BLaER1 treated with 17β-estradiol and CSF1 and Interleukin-3, amounts not matched to agents 10 nM and 100 nM (cell line): ENCODE results near the gene CCR5.

ENCODE experiments used
- H3K27ac ChIP-seq, 11 experiments: shearing (Covaris generic); formaldehyde crosslinking; 2 replicates each; pipeline ENCODE4 v1.8.1; 2022
- H3K27me3 ChIP-seq, 11 experiments: shearing (Covaris generic); formaldehyde crosslinking; 2 replicates each; pipeline ENCODE4 v1.8.1; 2022
- H3K36me3 ChIP-seq, 11 experiments: shearing (Covaris generic); formaldehyde crosslinking; 2 replicates each; pipeline ENCODE4 v1.8.1; 2022
- H3K4me1 ChIP-seq, 10 experiments: shearing (Covaris generic); formaldehyde crosslinking; 2 replicates each; pipeline ENCODE4 v1.8.1; 2022
- H3K4me2 ChIP-seq, 11 experiments: shearing (Covaris generic); formaldehyde crosslinking; 2 replicates each; pipeline ENCODE4 v1.8.1; 2022
- H3K4me3 ChIP-seq, 10 experiments: shearing (Covaris generic); formaldehyde crosslinking; 2 replicates each; pipeline ENCODE4 v1.8.1; 2022
- H3K9ac ChIP-seq, 11 experiments: shearing (Covaris generic); formaldehyde crosslinking; 2 replicates each; pipeline ENCODE4 v1.8.1; 2022
- H3K9me3 ChIP-seq, 11 experiments: shearing (Covaris generic); formaldehyde crosslinking; replicated peaks in 1 of 11; 2 replicates each; pipeline ENCODE4 v1.8.1; 2022
- H4K20me1 ChIP-seq, 11 experiments: shearing (Covaris generic); formaldehyde crosslinking; 2 replicates each; pipeline ENCODE4 v1.8.1; 2022
- Cebpa-rat ChIP-seq, 11 experiments: shearing (Covaris generic); IDR thresholded peaks; 2 replicates each; pipeline ENCODE4 v1.8.1; 2022

The CCR5 gene

DNA sequence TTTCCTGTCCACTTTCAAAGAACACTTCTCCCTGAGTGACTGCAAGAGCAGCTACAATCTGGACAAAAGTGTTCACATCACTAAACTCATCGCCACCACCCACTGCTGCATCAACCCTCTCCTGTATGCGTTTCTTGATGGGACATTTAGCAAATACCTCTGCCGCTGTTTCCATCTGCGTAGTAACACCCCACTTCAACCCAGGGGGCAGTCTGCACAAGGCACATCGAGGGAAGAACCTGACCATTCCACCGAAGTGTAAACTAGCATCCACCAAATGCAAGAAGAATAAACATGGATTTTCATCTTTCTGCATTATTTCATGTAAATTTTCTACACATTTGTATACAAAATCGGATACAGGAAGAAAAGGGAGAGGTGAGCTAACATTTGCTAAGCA is 38.1 kb downstream of the CCR5 start:
- H3K4me1 ChIP-seq, result peaks cover 46 to 95% (median 54%) of the 10 kb centered on the region in 10 experiments

DNA sequence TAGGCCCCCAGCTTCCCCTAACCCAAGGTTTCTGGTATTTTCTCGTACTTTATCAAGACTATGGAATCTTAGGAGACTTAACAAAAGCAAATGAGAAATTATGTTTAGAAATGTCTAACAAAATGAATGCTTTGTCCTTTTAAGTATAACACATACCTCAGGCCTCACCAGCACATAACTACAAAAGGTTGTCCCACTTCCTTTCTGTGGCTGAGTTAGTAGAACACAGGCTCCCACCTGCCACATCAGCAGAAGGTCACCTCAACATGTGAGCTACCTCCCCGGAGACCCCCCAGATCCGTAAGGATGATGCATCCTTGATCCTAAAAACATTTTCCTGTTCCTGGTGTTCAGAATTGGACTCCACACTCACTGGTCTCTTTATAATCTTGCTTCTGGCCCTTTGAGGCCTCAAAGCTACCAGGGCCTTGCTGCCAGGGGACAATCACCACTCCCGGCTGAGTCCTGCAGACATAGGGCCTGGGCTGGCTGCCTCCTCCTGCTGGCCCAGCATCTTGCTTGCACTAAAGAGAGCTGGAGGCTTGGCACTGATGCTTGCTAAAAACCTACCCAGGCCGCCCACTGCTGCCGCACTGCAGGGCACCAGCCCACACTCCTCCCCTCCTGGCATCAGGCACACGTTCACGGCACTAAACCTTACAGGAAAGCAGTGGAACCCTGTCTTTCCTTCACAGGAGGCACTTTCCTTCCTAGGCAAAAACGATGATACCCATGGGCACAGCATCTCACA is 39.2 kb downstream of the CCR5 start:
- no peaks in the 10 kb centered on the region for H3K27me3 ChIP-seq
- peak overlapping the region in 3 of 11 experiments; percentile 8 to 89 (median 88); a peak in 4 of 22 replicates for H3K4me2 ChIP-seq
- no peak for TF ChIP-seq Cebpa-rat (IDR thresholded peaks at IDR 0.05)

More for the DNA sequence above, 38.1 kb downstream of the CCR5 start:
- TF ChIP-seq Cebpa-rat (IDR thresholded peaks at IDR 0.05), result no peak
- Histone ChIP-seq H3K9ac (peak overlapping the region in 2 of 11 experiments; percentile 30 to 75; a peak in 1 of 22 replicates), H3K4me3 (peak overlapping the region in 2 of 10 experiments; percentile 46 to 55; a peak in 2 of 20 replicates), H3K27me3 (no peaks in the 10 kb centered on the region), H4K20me1 (no peaks in the 10 kb centered on the region), H3K27ac (no peak overlapping the region), H3K9me3 (peaks cover 0 to under 1% (median 0%) of the 10 kb centered on the region in 11 experiments; a peak in 1 of 22 replicates), H3K36me3 (peaks cover 0 to 17% (median 0%) of the 10 kb centered on the region in 11 experiments; a peak in 3 of 22 replicates), H3K4me2 (peak overlapping the region in 3 of 11 experiments; percentile 88 to 89 (median 88); a peak in 6 of 22 replicates)

DNA sequence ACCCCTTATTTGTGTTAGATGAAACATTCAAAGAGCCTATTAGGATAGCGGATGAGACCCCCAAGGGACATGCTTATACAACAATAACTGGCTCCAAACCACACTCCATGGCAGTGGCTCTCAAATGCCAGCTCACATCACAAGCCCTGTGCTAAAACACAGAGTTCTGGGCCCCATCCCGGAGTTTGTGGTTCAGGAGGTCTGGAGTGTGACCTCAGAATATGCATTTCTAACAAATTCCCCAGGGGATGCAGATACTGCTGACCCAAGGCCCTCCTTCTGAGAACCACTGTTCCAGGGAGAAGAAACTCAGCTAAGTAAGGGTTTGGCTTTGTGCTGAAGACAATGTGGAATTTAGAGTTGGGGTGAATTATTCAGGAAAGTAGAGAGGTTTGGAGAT is 39.9 kb downstream of the CCR5 start:
- 0 out of 22 replicates have a peak overlapping the region, but pooled peaks of 1 of the 11 experiments have one; percentile 31 for H3K9ac ChIP-seq
- no peak overlapping the region for H3K4me3 ChIP-seq
- H3K36me3 ChIP-seq, result peaks cover 0 to 17% (median 0%) of the 10 kb centered on the region in 11 experiments; a peak in 3 of 22 replicates
- no peak for TF ChIP-seq Cebpa-rat (IDR thresholded peaks at IDR 0.05)
- H3K27me3 ChIP-seq, result no peaks in the 10 kb centered on the region
- peaks cover 43 to 85% (median 50%) of the 10 kb centered on the region in 10 experiments for H3K4me1 ChIP-seq
- no peak overlapping the region for H3K27ac ChIP-seq
- no peaks in the 10 kb centered on the region for H4K20me1 ChIP-seq
- H3K4me2 ChIP-seq, result peak overlapping the region in 3 of 11 experiments; percentile 12 to 89 (median 88); a peak in 5 of 22 replicates
- no peaks in the 10 kb centered on the region for H3K9me3 ChIP-seq

More for the DNA sequence above, 39.2 kb downstream of the CCR5 start:
- Histone ChIP-seq H3K27ac (no peak overlapping the region), H3K36me3 (peaks cover 0 to 17% (median 0%) of the 10 kb centered on the region in 11 experiments; a peak in 3 of 22 replicates), H3K4me1 (peaks cover 50 to 90% (median 56%) of the 10 kb centered on the region in 10 experiments), H4K20me1 (no peaks in the 10 kb centered on the region), H3K9me3 (no peaks in the 10 kb centered on the region), H3K4me3 (peak overlapping the region in 1 of 10 experiments; percentile 15; a peak in 1 of 20 replicates), H3K9ac (peak overlapping the region in 1 of 11 experiments; percentile 30; a peak in 1 of 22 replicates)

DNA sequence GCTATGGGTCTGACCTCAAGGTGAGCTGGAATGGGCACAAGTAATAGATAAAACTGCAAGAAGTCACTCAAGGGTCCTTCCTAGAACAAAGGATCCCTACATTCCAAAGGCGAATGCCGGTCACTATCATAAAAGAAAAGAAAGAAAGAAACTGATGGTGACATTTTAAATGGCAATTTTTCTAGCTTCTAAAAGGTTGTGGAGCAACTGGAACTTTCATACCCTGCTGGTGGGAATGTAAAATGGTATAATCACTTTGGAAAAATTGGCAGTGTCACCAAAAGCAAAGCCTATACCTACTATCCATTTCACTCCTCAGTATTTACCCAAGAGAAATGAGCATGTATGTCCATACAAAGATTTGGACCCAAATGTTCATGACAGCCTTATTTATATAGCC is 40.5 kb downstream of the CCR5 start:
- TF ChIP-seq Cebpa-rat (IDR thresholded peaks at IDR 0.05), result no peak
- H3K4me2 ChIP-seq, result peak overlapping the region in 3 of 11 experiments; percentile 12 to 89 (median 88); a peak in 5 of 22 replicates
- no peak overlapping the region for H3K27ac ChIP-seq
- peaks cover 43 to 85% (median 50%) of the 10 kb centered on the region in 10 experiments for H3K4me1 ChIP-seq
- H3K36me3 ChIP-seq, result peaks cover 0 to 17% (median 0%) of the 10 kb centered on the region in 11 experiments; a peak in 3 of 22 replicates
- no peaks in the 10 kb centered on the region for H3K9me3 ChIP-seq
- H3K27me3 ChIP-seq, result no peaks in the 10 kb centered on the region
- no peak overlapping the region for H3K9ac ChIP-seq
- no peak overlapping the region for H3K4me3 ChIP-seq
- no peaks in the 10 kb centered on the region for H4K20me1 ChIP-seq

- Histone ChIP-seq H3K4me1 (peaks cover 34 to 81% (median 44%) of the 10 kb centered on the region in 10 experiments), H3K9ac (no peak overlapping the region)
Observed at GRCh38 chr3:46412786-46413298, 42.1 kb downstream of the CCR5 start.

GRCh38 chr3:46413951-46414350 is 43.2 kb downstream of the CCR5 start:
- H3K9me3 ChIP-seq, result peaks cover 0 to 3% (median 0%) of the 10 kb centered on the region in 11 experiments; a peak in 1 of 22 replicates
- no peak for TF ChIP-seq Cebpa-rat (IDR thresholded peaks at IDR 0.05)
- no peak overlapping the region for H3K9ac ChIP-seq
- no peaks in the 10 kb centered on the region for H3K27me3 ChIP-seq
- peaks cover 27 to 70% (median 34%) of the 10 kb centered on the region in 10 experiments for H3K4me1 ChIP-seq
- H3K36me3 ChIP-seq, result peaks cover 0 to 14% (median 0%) of the 10 kb centered on the region in 11 experiments; a peak in 3 of 22 replicates
- no peak overlapping the region for H3K27ac ChIP-seq
- H3K4me3 ChIP-seq, result no peak overlapping the region
- H3K4me2 ChIP-seq, result peak overlapping the region; percentile 10 to 88 (median 49); a peak in 19 of 22 replicates
- no peaks in the 10 kb centered on the region for H4K20me1 ChIP-seq

More at GRCh38 chr3:46412786-46413298, 42.1 kb downstream of the CCR5 start:
- Histone ChIP-seq H3K27me3 (no peaks in the 10 kb centered on the region), H4K20me1 (no peaks in the 10 kb centered on the region), H3K27ac (no peak overlapping the region), H3K4me3 (no peak overlapping the region), H3K4me2 (peak overlapping the region in 9 of 11 experiments; percentile 1 to 88 (median 39); a peak in 14 of 22 replicates), H3K9me3 (no peaks in the 10 kb centered on the region), H3K36me3 (peaks cover 0 to 17% (median 0%) of the 10 kb centered on the region in 11 experiments; a peak in 3 of 22 replicates)
- no peak for TF ChIP-seq Cebpa-rat (IDR thresholded peaks at IDR 0.05)

- Histone ChIP-seq H3K4me3 (no peak overlapping the region), H3K9me3 (peaks cover 0 to 6% (median 0%) of the 10 kb centered on the region in 11 experiments; a peak in 3 of 22 replicates), H3K36me3 (0 out of 22 replicates have a peak, but pooled peaks cover 0 to 6% (median 0%) of the 10 kb centered on the region in 11 experiments), H4K20me1 (no peaks in the 10 kb centered on the region), H3K9ac (no peak overlapping the region), H3K27me3 (no peaks in the 10 kb centered on the region), H3K4me1 (peaks cover 27 to 62% (median 34%) of the 10 kb centered on the region in 10 experiments), H3K27ac (no peak overlapping the region), H3K4me2 (no peak overlapping the region; a peak in 1 of 22 replicates)
- no peak for TF ChIP-seq Cebpa-rat (IDR thresholded peaks at IDR 0.05)
Observed at GRCh38 chr3:46414739-46415138, 44.0 kb downstream of the CCR5 start.

DNA sequence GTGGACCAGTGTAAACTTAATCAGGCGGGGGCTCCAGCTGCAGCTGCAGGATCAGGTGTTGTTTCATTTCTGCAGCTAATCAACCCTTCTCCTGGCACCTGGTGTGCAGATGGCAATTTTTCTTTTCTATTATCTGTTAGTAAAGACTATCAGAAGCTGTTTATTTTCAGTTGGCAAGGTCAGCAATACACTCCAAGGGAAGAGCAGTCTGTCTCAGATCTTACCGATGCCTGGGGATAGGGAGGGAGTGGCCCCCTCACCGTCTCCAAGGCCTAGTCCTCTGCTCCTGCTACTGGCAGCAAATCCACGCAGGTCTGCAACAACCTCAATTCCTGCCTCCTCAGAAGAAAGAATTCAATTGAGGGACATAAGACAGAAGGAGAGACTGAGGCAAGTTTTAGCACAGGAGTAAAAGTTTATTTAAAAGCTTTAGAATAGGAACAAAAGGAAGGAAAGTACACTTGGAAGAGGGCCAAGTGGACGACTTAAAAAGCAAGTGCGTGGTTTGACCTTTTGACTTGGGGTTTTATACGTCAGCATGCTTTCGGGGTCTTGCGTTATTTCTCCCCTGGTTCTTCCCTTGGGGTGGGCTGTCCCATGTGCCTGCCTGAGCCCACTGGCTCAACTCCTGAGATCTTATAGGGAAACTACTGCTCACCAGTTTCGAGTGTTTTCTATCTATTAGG is 45.5 kb downstream of the CCR5 start:
- H3K36me3 ChIP-seq, result no peaks in the 10 kb centered on the region
- peak overlapping the region; percentile 50 to 76 (median 63) for H3K4me2 ChIP-seq
- H4K20me1 ChIP-seq, result no peaks in the 10 kb centered on the region
- no peaks in the 10 kb centered on the region for H3K27me3 ChIP-seq
- H3K27ac ChIP-seq, result 0 out of 22 replicates have a peak overlapping the region, but pooled peaks of 1 of the 11 experiments have one; percentile 3
- peaks cover 0 to 6% (median 0%) of the 10 kb centered on the region in 11 experiments; a peak in 3 of 22 replicates for H3K9me3 ChIP-seq
- H3K9ac ChIP-seq, result no peak overlapping the region
- H3K4me1 ChIP-seq, result peaks cover 27 to 47% (median 34%) of the 10 kb centered on the region in 10 experiments
- TF ChIP-seq Cebpa-rat (IDR thresholded peaks at IDR 0.05), result no peak
- no peak overlapping the region for H3K4me3 ChIP-seq
